NCI-H460 (cell line): Measurements from ENCODE around the gene NPIPB12. TPM values are rescaled to one million over a fixed set of nuclear protein-coding genes. Genes with fewer than 3 reads are reported as not detected.
"Not testable (repeated sequence)": the region's sequence is repeated elsewhere in the genome, so short reads cannot be mapped to it uniquely, and the experiment has no call there.

Experiments
- DNase-seq: peaks from one replicate; pipeline ENCODE4 v3.0.0-alpha.2; 2016; ENCODE audit warnings: low read depth; ENCODE audit errors: extremely low read depth
- polyA plus RNA-seq: library from polyadenylated mRNA; depleted of rRNA; stranded (reverse); fragments of >200 nt; gene quantifications from 2 replicates; pipeline ENCODE4 v1.2.3, GENCODE V29; 2014; cell fraction: nucleus; rRNA removed
- small RNA-seq, 2 experiments: library from RNA; depleted of rRNA; stranded (forward); fragments of <200 nt; gene quantifications; one replicate each; pipeline ENCODE3, GENCODE V24; 2014
- total RNA-seq: library from RNA; depleted of rRNA; stranded (reverse); fragments of >200 nt; shearing (Covaris generic); gene quantifications from 2 replicates; pipeline ENCODE4 v1.2.3, GENCODE V29; 2014; rRNA removed

NPIPB12 gene
- total RNA-seq = 21.9 and 24.0 TPM in 2 replicates
- polyA plus RNA-seq = 21.7 and 36.2 TPM in 2 replicates

DNA sequence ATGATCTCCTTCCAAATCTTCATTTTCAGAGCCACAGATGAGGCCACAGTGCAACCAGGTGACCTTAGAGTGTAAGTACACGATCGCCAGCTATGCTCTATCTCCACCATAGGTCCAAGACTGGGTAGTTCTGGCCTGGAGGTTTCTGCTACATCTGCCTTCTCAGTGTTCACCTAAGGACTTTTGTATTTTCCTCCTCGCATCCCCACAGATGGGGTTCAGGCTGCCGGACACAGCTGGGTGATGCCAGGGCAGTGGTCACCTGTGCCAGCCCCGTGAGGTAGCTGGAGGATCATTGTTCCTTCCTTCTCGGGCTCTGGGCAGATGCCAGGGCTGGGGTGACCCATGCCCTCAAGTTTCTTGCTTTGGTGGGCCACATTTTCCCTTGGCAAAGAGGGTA lies at the start of gene NPIPB12:
NPIPB12 (minus strand) TSS at position 101 of the 400 bp plus-strand sequence.
- not testable (repeated sequence) for DNase-seq

- DNase-seq = not testable (repeated sequence)
Observed at GRCh38 chr16:29521520-29521919, 15.3 kb upstream of the NPIPB12 start.

DNA sequence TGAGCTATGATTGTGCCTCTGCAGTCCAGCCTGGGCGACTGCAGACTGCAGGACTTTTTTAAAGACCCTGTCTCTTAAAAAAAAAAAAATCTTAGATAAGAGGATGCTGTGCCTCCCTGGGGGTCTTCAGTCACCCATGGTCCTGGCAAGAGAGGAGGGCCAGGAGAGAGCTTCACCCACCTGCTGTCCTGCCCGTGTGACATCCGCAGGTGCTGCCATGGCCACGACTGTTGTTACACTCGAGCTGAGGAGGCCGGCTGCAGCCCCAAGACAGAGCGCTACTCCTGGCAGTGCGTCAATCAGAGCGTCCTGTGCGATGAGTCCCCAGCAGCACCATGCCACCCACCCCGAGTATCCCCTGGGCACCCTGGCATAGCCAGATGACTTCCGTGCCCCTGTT lies 23.9 kb downstream of the NPIPB12 start:
- DNase-seq = not testable (repeated sequence)

GRCh38 chr16:29472065-29472464 lies 34.1 kb downstream of the NPIPB12 start:
- DNase-seq = not testable (repeated sequence)

DNA sequence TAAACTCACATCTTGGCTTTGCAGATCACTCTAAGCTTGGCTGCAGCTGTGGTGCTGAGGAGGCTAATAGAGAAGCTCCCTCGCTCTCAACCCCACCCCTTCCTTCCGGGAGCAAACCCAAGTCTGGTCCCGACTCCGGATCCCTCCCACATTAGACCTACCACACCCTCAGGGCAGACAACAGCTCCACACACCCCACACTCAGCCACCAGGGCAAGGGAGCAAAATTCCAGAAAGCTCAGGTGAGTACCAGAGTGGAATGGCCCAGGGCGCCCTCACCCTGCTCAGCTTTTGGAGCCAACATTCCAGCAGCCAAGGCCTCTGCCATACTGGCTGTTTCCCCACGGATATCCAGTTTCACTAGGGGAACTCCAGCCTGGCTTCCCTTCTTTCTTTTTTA lies 36.5 kb downstream of the NPIPB12 start:
- not testable (repeated sequence) for DNase-seq

DNA sequence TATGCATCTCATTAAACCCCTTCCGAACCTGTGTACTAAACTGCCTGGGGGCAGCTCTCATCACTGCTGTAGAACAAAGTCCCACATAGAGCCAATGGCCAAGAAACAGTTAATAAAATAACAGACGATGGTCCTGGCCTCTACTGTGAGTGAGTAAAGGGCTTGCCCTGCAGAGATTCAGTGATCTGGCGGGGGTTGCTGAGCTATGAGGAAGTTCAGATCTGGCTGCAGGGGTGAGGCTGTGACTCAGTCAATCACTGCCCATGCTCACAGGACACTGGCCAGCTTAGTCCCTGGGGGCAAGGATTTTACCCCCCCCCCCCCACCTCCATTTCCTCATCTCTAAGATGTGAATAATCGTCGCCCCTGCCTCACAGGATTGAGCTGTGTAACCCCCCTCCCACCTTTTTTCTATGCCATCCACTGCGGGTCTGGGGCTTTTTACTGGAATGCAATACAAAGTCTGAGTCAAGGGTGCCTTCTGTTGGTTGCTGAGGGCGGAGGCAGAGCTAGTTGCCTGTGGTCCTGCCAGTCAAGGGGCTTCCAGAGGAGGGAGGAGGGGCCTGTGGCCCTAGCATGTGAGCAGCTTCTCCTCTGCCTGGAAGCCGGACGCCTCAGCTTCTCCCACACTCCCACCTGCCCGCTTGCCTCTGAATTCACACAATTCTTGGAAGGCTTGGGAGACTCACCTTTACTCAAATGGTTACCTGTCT lies 38.4 kb downstream of the NPIPB12 start:
- DNase-seq = not testable (repeated sequence)

- not testable (repeated sequence) for DNase-seq
Observed at GRCh38 chr16:29466904-29467303, 39.3 kb downstream of the NPIPB12 start.

- not testable (repeated sequence) for DNase-seq
Observed at GRCh38 chr16:29465985-29466824, 40.0 kb downstream of the NPIPB12 start.

- DNase-seq = not testable (repeated sequence)
Observed at GRCh38 chr16:29460647-29461030, 45.6 kb downstream of the NPIPB12 start.

- DNase-seq = not testable (repeated sequence)
Observed at GRCh38 chr16:29459706-29460646, 46.2 kb downstream of the NPIPB12 start, which contains the start of gene SULT1A4. Gene SULT1A4, plus strand, starts transcription at chr16:29459913. Its CDS starts 1,473 bp downstream, at chr16:29461386.

DNA sequence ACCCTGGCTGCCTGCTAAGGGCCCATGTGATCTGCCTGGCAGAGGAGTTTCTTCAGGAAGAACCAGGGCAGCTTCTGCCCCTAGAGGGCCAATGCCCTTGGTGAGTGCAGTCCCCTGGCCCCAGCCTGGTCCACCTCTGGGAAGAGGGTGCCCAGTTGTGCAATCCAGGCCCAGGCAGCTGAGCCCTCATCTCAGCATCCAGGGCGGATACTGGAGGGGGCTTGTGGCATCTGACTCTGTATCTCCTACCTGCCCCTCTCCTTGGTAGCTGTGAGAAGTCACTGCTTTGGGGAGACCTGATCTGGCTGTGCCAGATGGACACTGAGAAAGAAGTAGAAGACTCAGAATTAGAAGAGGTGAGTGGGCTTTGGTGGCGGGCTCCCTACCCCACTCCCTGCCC lies 48.5 kb downstream of the NPIPB12 start:
- DNase-seq = not testable (repeated sequence)

GRCh38 chr16:29454828-29455227 lies 51.4 kb downstream of the NPIPB12 start:
- not testable (repeated sequence) for DNase-seq

- DNase-seq = not testable (repeated sequence)
Observed at GRCh38 chr16:29454269-29454668, 51.9 kb downstream of the NPIPB12 start, which contains the start of the genes BOLA2 and SLX1B. Gene BOLA2, minus strand, starts transcription at chr16:29454351. Its CDS starts 98 bp downstream, at chr16:29454253. Gene SLX1B, plus strand, starts transcription at chr16:29454533.

DNA sequence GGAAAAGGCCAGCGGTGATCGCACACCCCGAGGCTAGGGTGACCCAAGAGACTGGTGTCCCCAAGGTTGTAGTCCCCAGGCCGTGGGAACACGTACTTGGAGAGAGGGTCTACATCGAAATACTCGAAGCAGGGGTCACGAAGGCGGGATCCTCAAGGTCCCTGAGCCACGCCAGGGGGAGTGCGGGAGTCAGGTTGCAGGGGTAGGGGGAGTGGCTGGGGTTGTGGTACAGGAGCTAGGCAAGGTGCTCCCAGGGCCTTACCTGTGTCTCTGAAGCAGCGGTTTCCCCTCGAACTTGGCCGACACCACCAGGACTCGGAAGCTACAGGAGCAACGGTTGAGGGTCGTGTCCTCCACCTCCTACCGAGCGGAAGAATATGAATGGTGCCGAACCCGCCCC lies 52.5 kb downstream of the NPIPB12 start:
- DNase-seq = not testable (repeated sequence)

Small RNA genes lying within 50 kb of the gene (small RNA-seq; reads per million reads assigned to genes)
- gene AC133555.2 = 0 reads per million in 2 experiments

Other genes starting within 250 kb of the NPIPB12 start
- gene NPIPB11, start 99.7 kb downstream of the NPIPB12 start, total RNA-seq = 0.35 and 0.50 TPM in 2 replicates
- gene BOLA2, start 52.1 kb downstream of the NPIPB12 start, total RNA-seq = 43.3 and 50.0 TPM in 2 replicates
- 25.2 and 26.8 TPM in 2 replicates for gene SLX1B, start 51.9 kb downstream of the NPIPB12 start, total RNA-seq
- 12.8 and 15.8 TPM in 2 replicates for gene SULT1A4, start 46.5 kb downstream of the NPIPB12 start, total RNA-seq
- not detected in 2 replicates for gene SPN, start 156.8 kb upstream of the NPIPB12 start, total RNA-seq
- 0.42 and 1.7 TPM in 2 replicates for gene QPRT, start 172.8 kb upstream of the NPIPB12 start, total RNA-seq
- not detected in 2 replicates for gene C16orf54, start 239.6 kb upstream of the NPIPB12 start, total RNA-seq